ENCODE measurements around the gene GAD1.

- TF ChIP-seq CTCF (conservative IDR thresholded peaks at IDR 0.05; ENCODE audit: low read depth, low read length) (no peak), EZH2 (IDR thresholded peaks at IDR 0.05; ENCODE audit: borderline replicate concordance, low read depth, low read length, poor library complexity, severe bottlenecking) (no peak)
These were observed 5.0 kb downstream of the GAD1 start for GRCh38 chr2:170821531-170822289.

All from A673 (cell line).